ENCODE results near the gene CHERP. TPM values are rescaled to one million over a fixed set of nuclear protein-coding genes. Genes with fewer than 3 reads are reported as not detected.
"Not testable (repeated sequence)": the region's sequence is repeated elsewhere in the genome, so short reads cannot be mapped to it uniquely, and the experiment has no call there.

The CHERP gene
- total and polyA plus RNA-seq, 2 of the 8 experiments (the other 6 are each of a cell fraction or from before 2014, with no cell fraction given): 13.9 to 73.7 TPM

DNA sequence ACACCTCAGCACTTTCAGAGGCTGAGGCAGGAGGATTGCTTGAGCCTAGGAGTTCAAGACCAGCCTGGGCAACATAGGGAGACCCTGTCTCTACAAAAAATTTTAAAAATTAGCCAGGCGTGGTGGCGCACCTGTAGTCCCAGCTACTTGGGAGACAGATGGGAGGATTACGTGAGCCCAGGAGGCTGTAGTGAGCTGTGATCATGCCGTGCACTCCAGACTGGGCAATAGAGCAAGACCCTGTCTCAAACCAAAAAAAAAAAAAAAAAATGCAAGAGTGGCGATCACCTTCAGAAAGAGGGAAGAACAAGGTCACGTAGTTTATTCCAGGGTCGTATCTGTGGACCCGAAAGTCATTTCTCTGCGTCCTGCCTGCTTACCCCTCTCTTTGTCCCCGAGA is 29.6 kb downstream of the CHERP start:
- H3K79me1 ChIP-seq (ENCODE audit: low read depth, low read length); H3K27me3 ChIP-seq (replicated peaks in 1 of 4; ENCODE audit: control insufficient read depth in 3 of 4, extremely low read depth in 1 of 4, insufficient read depth in 3 of 4, low read length in 3 of 4); H2BK5ac ChIP-seq (ENCODE audit: low read depth, low read length); H3K23ac ChIP-seq (ENCODE audit: insufficient read length); H2BK20ac ChIP-seq (ENCODE audit: low read length); H3K4me2 ChIP-seq (ENCODE audit: insufficient read depth in 1 of 2, low read depth in 2 of 2, low read length in 2 of 2); H3K23me2 ChIP-seq (ENCODE audit: low read depth, low read length); DNase-seq (ENCODE audit: low read depth in 1 of 2, low spot score in 2 of 2); H3K56ac ChIP-seq (replicated peaks; ENCODE audit: insufficient read length, low read depth, low read length); H3K27ac ChIP-seq (ENCODE audit: low read depth, low read length); H3K4ac ChIP-seq (replicated peaks; ENCODE audit: insufficient read length, low read depth, low read length); H4K5ac ChIP-seq (ENCODE audit: insufficient read length, low read depth, low read length); FAIRE-seq; H2BK120ac ChIP-seq (replicated peaks; ENCODE audit: low read depth, low read length); H2BK12ac ChIP-seq (ENCODE audit: low read depth, low read length); H3K4me1 ChIP-seq (replicated peaks in 1 of 4; ENCODE audit: control insufficient read depth in 3 of 4, insufficient read depth in 4 of 4, low read length in 3 of 4); H3K9ac ChIP-seq (replicated peaks in 1 of 4; ENCODE audit: extremely low read depth in 1 of 4, low read depth in 3 of 4, low read length in 3 of 4); H3K9me3 ChIP-seq (ENCODE audit: insufficient read depth in 2 of 2, low read depth in 1 of 2, low read length in 1 of 2); H4K91ac ChIP-seq (replicated peaks; ENCODE audit: insufficient read length, low read length); H2AFZ ChIP-seq (ENCODE audit: low read length); H3K18ac ChIP-seq (ENCODE audit: extremely low read depth, low read length); H3K4me3 ChIP-seq (ENCODE audit: extremely low read depth in 1 of 4, insufficient read depth in 2 of 4, low read depth in 3 of 4, low read length in 4 of 4); H3K79me2 ChIP-seq (ENCODE audit: control insufficient read depth in 1 of 2, insufficient read depth in 2 of 2, low read length in 2 of 2); H4K8ac ChIP-seq (ENCODE audit: extremely low read depth, insufficient read depth, low read length); H2AK5ac ChIP-seq (ENCODE audit: low read depth, low read length); H3K36me3 ChIP-seq (ENCODE audit: control insufficient read depth in 2 of 4, insufficient read depth in 4 of 4, low read length in 3 of 4); H3K14ac ChIP-seq (ENCODE audit: insufficient read length); H2BK15ac ChIP-seq (ENCODE audit: low read length): not testable (repeated sequence)
- 90% methylated on average over 9 of the region's 10 CpGs; no CpG with 5 or more reads in 1 of the 2 experiments for WGBS, 2 experiments (ENCODE audit: extremely low coverage in 1 of 2, insufficient coverage in 1 of 2, insufficient read length in 1 of 2, insufficient replicate concordance in 2 of 2, low coverage in 1 of 2, low lambda C conversion rate in 2 of 2, missing lambda C conversion rate in 1 of 2)
- ChIA-PET CTCF (ENCODE audit: partially characterized antibody) (interaction anchor here (0.6 kb wide), 1 partner anchor 94 kb away, joined by 4 read pairs; no protein-coding TSS in a partner anchor), POLR2A (ENCODE audit: partially characterized antibody) (interaction anchor here (0.7 kb wide), 1 partner anchor 1497 kb away, joined by 3 read pairs; no protein-coding TSS in a partner anchor)
- H4K20me1 ChIP-seq (replicated peaks in 1 of 2; ENCODE audit: control insufficient read depth in 1 of 2, insufficient read depth in 2 of 2, low read length in 2 of 2): peaks cover 2 to 12% of the 10 kb centered on the region in 2 experiments

Data from H1 (cell line).